SK-N-MC (cell line): ENCODE results near the gene TBX3.

ENCODE experiments used
- DNase-seq: peaks from one replicate; pipeline ENCODE4 v3.0.0-alpha.2; 2011; ENCODE audit warnings: low read depth, low spot score
- H3K27ac ChIP-seq: fragments of 200-600 bp; sonication (generic); 2 replicates; pipeline ENCODE4 v1.5.1; 2016; ENCODE audit warnings: mixed run types
- H3K36me3 ChIP-seq: fragments of 200-600 bp; sonication (generic); 2 replicates; pipeline ENCODE4 v1.6.1; 2017; ENCODE audit warnings: antibody characterized with exemption, low read length, mixed read lengths; ENCODE audit not compliant: insufficient read depth
- H3K4me3 ChIP-seq: fragments of 200-600 bp; sonication (generic); 2 replicates; pipeline ENCODE4 v1.5.1; 2016
- H3K9ac ChIP-seq: fragments of 200-600 bp; sonication (generic); 2 replicates; pipeline ENCODE4 v1.8.0; 2017; ENCODE audit warnings: mixed run types, mixed read lengths; ENCODE audit not compliant: insufficient read length
- H3K9me3 ChIP-seq: fragments of 200-600 bp; sonication (generic); 2 replicates; pipeline ENCODE4 v1.6.1; 2017; ENCODE audit warnings: low read depth, mild to moderate bottlenecking, antibody characterized with exemption, low read length, moderate library complexity, mixed read lengths
- EZH2 ChIP-seq: fragments of 200-600 bp; sonication (generic); IDR thresholded peaks from one replicate; pipeline ENCODE4 v1.6.1; 2017; ENCODE audit warnings: antibody characterized with exemption
- FOXP2 ChIP-seq: optimal IDR thresholded peaks from 2 replicates; pipeline ENCODE3; 2011; ENCODE audit warnings: mild to moderate bottlenecking, moderate library complexity; ENCODE audit not compliant: insufficient read depth; ENCODE audit errors: extremely low read length, control extremely low read depth
- POLR2AphosphoS5 ChIP-seq: IDR thresholded peaks from 2 replicates; pipeline ENCODE4 v1.6.1; 2012; ENCODE audit warnings: mild to moderate bottlenecking, low read depth, low read length, borderline replicate concordance

The TBX3 gene

DNA sequence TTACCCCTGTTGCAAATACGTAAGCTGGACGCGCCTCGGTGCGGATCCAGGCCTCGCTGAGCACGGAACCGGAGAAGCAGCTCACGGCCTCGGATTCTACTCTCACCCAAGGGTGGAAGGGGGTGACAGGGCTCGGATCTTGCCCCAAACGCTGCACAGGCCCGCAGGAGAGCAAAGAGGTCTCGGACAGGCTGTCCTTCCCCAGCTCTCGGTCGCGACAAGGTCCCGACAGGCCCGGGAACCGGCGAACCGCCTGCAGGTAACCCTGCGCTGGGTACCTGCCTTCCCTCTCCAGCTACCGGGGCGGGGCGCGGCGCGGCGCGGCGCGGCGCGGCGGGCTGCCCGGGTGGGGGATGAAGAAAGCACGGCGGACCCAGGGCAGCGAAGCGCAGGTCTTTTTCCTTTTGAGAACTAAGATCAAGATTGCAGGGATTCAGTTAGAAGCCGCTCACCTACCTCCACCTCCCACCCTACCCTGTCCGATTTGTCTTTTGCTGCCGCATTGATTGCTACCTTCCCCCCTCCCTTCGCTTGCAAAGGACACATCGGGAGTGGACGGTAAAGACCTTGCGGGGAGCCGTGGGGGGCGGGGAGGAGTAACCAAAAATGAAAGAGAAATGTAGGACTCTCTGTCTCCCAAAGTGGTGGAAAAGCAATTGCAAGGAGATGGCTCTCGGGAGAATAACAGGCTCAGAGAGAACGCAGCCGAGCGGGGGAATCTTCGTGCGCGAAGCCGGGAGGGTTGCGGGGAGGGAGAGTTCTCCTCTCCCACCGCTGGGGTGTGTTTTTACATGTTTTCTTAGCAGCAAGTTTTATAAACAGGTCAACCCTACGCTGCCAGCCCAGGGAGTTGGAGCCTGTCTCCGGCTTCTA is 8.4 kb upstream of the TBX3 start:
- H3K9ac ChIP-seq = no peak overlapping the region
- no peak for DNase-seq
- TF ChIP-seq FOXP2 = no peak
- no peaks in the 10 kb centered on the region for H3K9me3 ChIP-seq
- no peak overlapping the region for H3K27ac ChIP-seq
- no peak overlapping the region for H3K4me3 ChIP-seq
- no peaks in the 10 kb centered on the region for H3K36me3 ChIP-seq

DNA sequence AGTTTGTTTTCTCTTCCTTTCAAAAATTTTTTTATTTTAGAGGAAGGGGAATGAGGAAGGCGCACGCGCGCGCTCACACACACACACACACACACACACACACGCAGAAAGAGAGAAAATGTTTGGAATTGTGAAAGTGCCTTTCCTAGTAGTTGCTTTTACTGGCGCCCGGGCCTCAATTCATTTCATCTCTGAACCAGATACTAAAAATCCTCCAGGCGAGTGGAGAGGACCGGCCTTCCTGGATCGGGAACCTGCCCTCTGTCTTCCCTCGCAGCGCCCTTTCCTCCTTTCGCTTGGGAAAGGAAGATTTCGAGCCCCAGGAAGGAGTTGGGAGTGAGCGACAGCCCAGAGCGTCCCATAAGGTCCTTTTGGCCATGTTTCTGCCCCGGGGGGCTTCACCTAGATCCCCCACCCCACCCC is 7.8 kb upstream of the TBX3 start:
- Histone ChIP-seq H3K36me3 (no peaks in the 10 kb centered on the region), H3K27ac (no peak overlapping the region), H3K9ac (no peak overlapping the region), H3K4me3 (no peak overlapping the region), H3K9me3 (no peaks in the 10 kb centered on the region)
- DNase-seq = no peak
- TF ChIP-seq FOXP2 = no peak
- no peak for TF ChIP-seq POLR2AphosphoS5
- TF ChIP-seq EZH2 = no peak

DNA sequence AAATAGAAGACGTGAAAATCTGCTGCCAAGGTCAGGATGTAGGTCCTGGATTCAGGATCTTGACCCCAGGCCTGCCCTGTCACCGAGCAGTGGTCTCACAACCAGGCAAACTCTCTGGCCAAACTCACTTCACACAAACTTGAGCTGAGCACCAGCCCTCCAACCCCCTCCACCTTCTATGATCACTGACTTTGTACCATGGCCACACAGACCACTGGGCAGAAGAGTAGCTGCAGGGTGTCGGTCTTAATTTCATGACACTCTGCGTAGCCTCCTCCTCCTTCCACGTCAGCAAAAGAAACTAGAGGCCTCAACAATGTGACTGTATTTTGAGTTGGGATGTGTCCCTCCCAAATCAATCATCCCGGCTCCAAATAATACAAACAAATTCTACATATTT is 7.2 kb upstream of the TBX3 start:
- DNase-seq = no peak
- Histone ChIP-seq H3K9ac (no peak overlapping the region), H3K9me3 (no peaks in the 10 kb centered on the region), H3K36me3 (no peaks in the 10 kb centered on the region), H3K4me3 (no peak overlapping the region), H3K27ac (no peak overlapping the region)
- TF ChIP-seq FOXP2 (no peak), EZH2 (no peak), POLR2AphosphoS5 (no peak)

DNA sequence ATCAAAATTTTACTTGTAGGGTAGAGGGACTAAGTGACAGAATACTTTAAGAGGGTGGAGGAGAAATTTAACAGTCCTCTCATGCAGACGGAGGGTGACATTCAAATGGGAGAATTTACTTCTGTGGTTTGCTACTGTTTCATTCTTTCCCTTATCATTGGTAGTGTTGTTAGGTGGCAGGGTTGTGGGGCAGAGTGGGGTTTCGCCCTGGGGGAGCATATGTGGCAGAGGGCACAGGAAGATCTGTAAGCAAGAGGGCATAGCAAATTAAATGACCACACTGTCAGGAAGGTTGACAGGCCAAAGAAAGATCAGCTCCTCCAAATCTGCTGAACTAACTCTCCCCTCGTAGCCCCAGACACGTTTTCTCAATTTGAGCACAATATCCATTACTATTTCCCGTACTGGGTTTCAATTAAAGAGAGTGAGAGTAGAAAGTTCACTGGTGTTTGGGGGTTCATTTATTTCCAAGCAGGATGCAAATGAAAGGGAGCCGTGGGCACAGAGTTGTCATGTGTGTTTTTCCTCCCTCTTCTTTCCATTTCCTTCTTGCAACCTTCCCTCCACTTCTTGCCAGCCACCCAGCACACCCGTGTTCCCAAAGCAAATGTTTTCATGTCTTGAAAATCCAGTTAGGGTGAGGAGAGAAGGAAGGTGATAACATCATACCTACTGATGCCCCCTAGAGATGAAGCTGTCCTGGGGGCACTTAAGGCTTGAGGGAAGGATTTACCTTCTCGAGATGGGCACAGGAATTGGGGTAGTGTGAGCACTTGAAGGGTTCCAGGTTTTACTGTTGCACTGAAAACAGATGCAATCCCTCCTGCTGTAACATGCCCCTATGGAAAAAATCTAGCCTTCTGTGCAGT is 6.5 kb upstream of the TBX3 start:
- H3K9ac ChIP-seq = no peak overlapping the region
- DNase-seq = no peak
- no peaks in the 10 kb centered on the region for H3K9me3 ChIP-seq
- no peak overlapping the region for H3K27ac ChIP-seq
- no peak overlapping the region for H3K4me3 ChIP-seq
- TF ChIP-seq POLR2AphosphoS5 (no peak), EZH2 (no peak)
- H3K36me3 ChIP-seq = no peaks in the 10 kb centered on the region

DNA sequence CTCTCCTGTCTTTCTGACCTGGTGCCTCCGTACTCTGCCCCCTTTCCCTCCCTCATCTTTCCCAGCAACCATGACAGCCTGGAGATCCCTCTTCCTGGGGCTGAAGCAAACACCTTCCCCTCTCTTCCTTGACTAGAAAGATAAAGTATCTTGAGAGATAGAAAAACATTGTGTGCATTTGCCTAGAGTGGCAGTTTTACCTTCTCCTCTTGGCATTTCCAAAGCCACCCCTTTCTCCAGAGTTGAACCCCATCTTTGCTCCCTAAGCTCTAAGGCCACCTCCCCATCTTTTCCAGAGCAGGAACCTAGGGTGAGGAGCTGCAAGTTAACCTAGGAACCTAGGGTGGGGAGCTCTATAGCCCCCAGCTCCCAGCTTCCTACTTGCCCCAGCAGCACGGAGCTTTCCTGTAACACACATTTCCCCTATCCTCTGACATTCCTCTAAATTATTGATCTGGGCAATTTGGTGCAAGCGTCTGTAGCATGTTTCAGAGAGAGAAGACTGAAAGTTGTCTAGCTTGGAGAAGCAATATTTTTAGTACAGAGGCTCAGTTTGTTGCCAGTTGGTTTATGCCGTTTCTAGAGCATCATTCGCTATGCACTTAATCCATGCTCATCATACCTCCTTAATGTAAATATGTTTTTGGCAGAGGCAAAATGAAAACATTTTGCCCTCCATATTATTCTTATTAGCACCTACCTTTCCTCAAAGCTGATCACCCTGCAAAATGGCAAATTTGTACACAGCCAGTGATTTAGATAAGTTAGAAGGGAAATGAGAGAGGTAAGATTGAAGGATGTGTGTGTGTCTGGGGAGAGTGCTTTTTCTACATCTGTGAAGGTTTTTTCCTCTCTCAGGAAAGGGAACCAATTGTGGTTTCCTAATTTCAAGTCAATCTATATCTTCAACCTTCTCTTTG is 5.4 kb upstream of the TBX3 start:
- Histone ChIP-seq H3K9me3 (no peaks in the 10 kb centered on the region), H3K9ac (no peak overlapping the region), H3K36me3 (no peaks in the 10 kb centered on the region), H3K4me3 (no peak overlapping the region), H3K27ac (no peak overlapping the region)
- DNase-seq = no peak
- no peak for TF ChIP-seq EZH2

DNA sequence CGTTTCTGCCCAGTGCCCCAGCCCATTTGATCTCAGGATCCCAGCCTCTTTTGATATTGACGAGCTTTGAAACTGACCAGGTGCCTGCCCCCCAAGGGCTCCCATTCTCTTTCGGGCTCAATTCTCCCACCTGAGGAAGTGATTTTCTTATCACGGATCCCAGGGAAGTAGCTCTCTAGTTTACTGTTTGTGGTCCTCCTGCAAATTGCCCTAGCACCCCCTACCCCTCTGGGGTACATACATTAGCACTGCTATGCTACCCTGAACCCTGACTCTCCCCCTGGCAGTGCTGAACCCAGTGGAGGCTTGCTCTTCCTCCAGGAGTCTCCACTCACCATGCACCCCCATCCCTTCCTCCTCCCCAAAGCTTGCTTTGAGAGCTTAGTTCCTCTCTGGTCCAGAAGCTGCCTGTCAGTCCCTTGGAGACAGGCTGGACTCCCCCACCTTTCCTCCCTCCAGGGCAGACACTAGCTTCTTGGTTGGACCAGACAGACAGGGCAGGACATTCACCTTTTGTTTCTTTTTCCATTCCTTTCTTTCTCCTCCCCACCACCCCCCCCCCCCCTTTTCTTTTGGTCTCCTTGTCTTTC is 4.4 kb upstream of the TBX3 start:
- no peaks in the 10 kb centered on the region for H3K36me3 ChIP-seq
- H3K9me3 ChIP-seq = no peaks in the 10 kb centered on the region
- no peak overlapping the region for H3K4me3 ChIP-seq
- DNase-seq = no peak
- no peak overlapping the region for H3K27ac ChIP-seq
- H3K9ac ChIP-seq = no peak overlapping the region
- TF ChIP-seq POLR2AphosphoS5 = no peak
- no peak for TF ChIP-seq EZH2
- TF ChIP-seq FOXP2 = no peak

DNA sequence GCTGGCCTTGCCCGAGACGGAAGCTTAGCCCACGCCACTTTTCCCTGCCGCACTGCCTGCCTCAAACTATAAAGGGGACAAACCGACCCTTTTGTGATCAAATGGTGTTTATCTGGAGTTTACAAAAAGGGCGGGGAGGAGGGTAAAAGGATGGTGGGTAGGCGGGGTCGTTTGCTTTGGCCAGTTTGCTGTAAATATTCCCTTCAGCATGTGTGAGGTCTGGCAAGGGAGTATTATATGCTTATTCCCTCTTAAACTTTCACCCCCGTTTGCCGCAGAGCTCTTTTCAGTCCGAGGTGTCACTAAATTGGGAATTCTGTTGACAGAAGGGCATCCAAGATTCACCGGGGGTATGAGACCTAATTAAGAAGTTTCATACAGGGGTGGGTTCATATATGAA is 3.8 kb upstream of the TBX3 start:
- no peak overlapping the region for H3K27ac ChIP-seq
- TF ChIP-seq EZH2 (no peak), FOXP2 (no peak), POLR2AphosphoS5 (no peak)
- no peak for DNase-seq
- H3K9me3 ChIP-seq = no peaks in the 10 kb centered on the region
- no peak overlapping the region for H3K4me3 ChIP-seq
- no peaks in the 10 kb centered on the region for H3K36me3 ChIP-seq
- no peak overlapping the region for H3K9ac ChIP-seq
